K562 (cell line): ENCODE results near the gene STIM1. TPM values are rescaled to one million over a fixed set of nuclear protein-coding genes. Genes with fewer than 3 reads are reported as not detected.

Source experiments
- CAMTA2 ChIP-seq: fragments of 250-450 bp; sonication (Bioruptor Pico); conservative IDR thresholded peaks from 2 replicates; pipeline ENCODE4 v1.5.1; 2022
- CHAMP1 ChIP-seq: fragments of 450-650 bp; IDR thresholded peaks from 2 replicates; pipeline ENCODE4 v1.6.1; 2016; ENCODE audit warnings: mild to moderate bottlenecking
- CHD1 ChIP-seq: fragments of 200-600 bp; sonication (generic); IDR thresholded peaks from one replicate; pipeline ENCODE4 v1.6.1; 2012; ENCODE audit warnings: mild to moderate bottlenecking, moderate library complexity, low read length, inconsistent platforms
- FOSL1 ChIP-seq: fragments of 200-800 bp; sonication (Bioruptor generic); conservative IDR thresholded peaks from 2 replicates; pipeline ENCODE4 v1.6.1; 2016; ENCODE audit warnings: missing genetic modification characterization, missing compliant biosample characterization
- GABPA ChIP-seq: fragments of 200-800 bp; sonication (Bioruptor generic); conservative IDR thresholded peaks from 2 replicates; pipeline ENCODE4 v1.6.1; 2016; ENCODE audit warnings: low read depth, missing genetic modification characterization, missing compliant biosample characterization
- HIVEP1 ChIP-seq: fragments of 250-450 bp; sonication (Bioruptor Pico); IDR thresholded peaks from 2 replicates; pipeline ENCODE4 v1.4.0; 2020; ENCODE audit warnings: mild to moderate bottlenecking
- KDM2B ChIP-seq: fragments of 250-450 bp; sonication (Bioruptor Pico); IDR thresholded peaks from 2 replicates; pipeline ENCODE4 v1.8.0; 2021; ENCODE audit warnings: mild to moderate bottlenecking, moderate library complexity
- KDM4B ChIP-seq, 2 experiments: fragments of 450-650 bp in 1 of 2; sonication (generic) in 1 of 2; IDR thresholded peaks; 2 replicates each; pipeline ENCODE4 v1.6.1; 2016 to 2017; ENCODE audit warnings: borderline replicate concordance in 2 of 2, antibody characterized with exemption in 1 of 2, low read depth in 1 of 2, mild to moderate bottlenecking in 1 of 2
- MNT ChIP-seq, 2 experiments: fragments of 450-650 bp; conservative IDR thresholded peaks; 2 replicates each; pipeline ENCODE4 v1.6.1; 2017; ENCODE audit warnings: mild to moderate bottlenecking in 2 of 2, moderate library complexity in 2 of 2
- NFE2 ChIP-seq: IDR thresholded peaks from 2 replicates; pipeline ENCODE4 v1.6.1; 2014; ENCODE audit warnings: antibody characterized with exemption, low read depth
- POLR2AphosphoS5 ChIP-seq: IDR thresholded peaks from 2 replicates; pipeline ENCODE4 v1.6.1; 2011; ENCODE audit warnings: mild to moderate bottlenecking, low read depth, low read length, moderate library complexity; ENCODE audit not compliant: control insufficient read depth, insufficient read depth
- POU5F1 ChIP-seq: fragments of 150-350 bp; IDR thresholded peaks from 2 replicates; pipeline ENCODE4 v1.6.1; 2014; ENCODE audit warnings: borderline replicate concordance, low read length, low read depth, mild to moderate bottlenecking; ENCODE audit not compliant: partially characterized antibody
- RAD21 ChIP-seq, 2 experiments: fragments of 250-450 bp in 1 of 2; fragments of 450-650 bp in 1 of 2; sonication (Bioruptor Pico) in 1 of 2; formaldehyde crosslinking in 1 of 2; IDR thresholded peaks in 1 of 2; conservative IDR thresholded peaks in 1 of 2; 2 replicates each; pipeline versions ENCODE4 v1.4.0 to v1.8.0; 2020 to 2022; ENCODE audit warnings: mild to moderate bottlenecking in 2 of 2, moderate library complexity in 1 of 2
- RBM39 ChIP-seq: fragments of 200-400 bp; formaldehyde crosslinking; optimal IDR thresholded peaks from 2 replicates; pipeline ENCODE3; 2018; ENCODE audit warnings: low read depth, low read length
- SMAD2 ChIP-seq: fragments of 150-350 bp; IDR thresholded peaks from 2 replicates; pipeline ENCODE4 v1.6.1; 2014; ENCODE audit warnings: low read depth, mild to moderate bottlenecking, low read length
- SMARCE1 ChIP-seq: fragments of 450-650 bp; IDR thresholded peaks from 2 replicates; pipeline ENCODE4 v1.7.1; 2016; ENCODE audit warnings: mild to moderate bottlenecking
- SNRNP70 ChIP-seq: fragments of 200-400 bp; formaldehyde crosslinking; optimal IDR thresholded peaks from 2 replicates; pipeline ENCODE3; 2017; ENCODE audit warnings: low read depth, low read length
- SOX6 ChIP-seq: fragments of 450-650 bp; IDR thresholded peaks from 2 replicates; pipeline ENCODE4 v1.6.1; 2014; ENCODE audit warnings: mild to moderate bottlenecking
- TRIM24 ChIP-seq, 2 experiments: fragments of 450-650 bp; IDR thresholded peaks; 2 replicates each; pipeline ENCODE4 v1.6.1; 2016
- ZBTB26 ChIP-seq: fragments of 450-650 bp; formaldehyde crosslinking; IDR thresholded peaks from 2 replicates; pipeline ENCODE4 v1.4.0; 2022; ENCODE audit warnings: missing genetic modification characterization
- polyA plus RNA-seq, 8 experiments: library from polyadenylated mRNA; depleted of rRNA in 4 of 8; stranded (reverse) in 5 of 8; unstranded in 3 of 8; fragments of >200 nt; fragmentation: Nextera tagmentation in 2 of 8; fragmentation: Illumina TruSeq in 1 of 8; extraction: Ambion mirVana in 2 of 8; extraction: Trizol in 1 of 8; gene quantifications; 2 replicates each; pipeline versions ENCODE4 v1.2.1 to v1.2.3, GENCODE V29; 2011 to 2014; ENCODE audit warnings: inconsistent platforms in 1 of 8, missing spikeins in 1 of 8
- total RNA-seq, 7 experiments: library from RNA; depleted of rRNA in 6 of 7; stranded (reverse); fragments of >200 nt in 6 of 7; fragmentation: Illumina TruSeq in 2 of 7; extraction: Trizol in 2 of 7; gene quantifications; 2 replicates each; pipeline versions ENCODE4 v1.2.1 to v1.2.3, GENCODE V29; 2011 to 2021; ENCODE audit warnings: low replicate concordance in 1 of 7
- TF ChIP-seq, protein P1 (sequence below): fragments of 450-650 bp; conservative IDR thresholded peaks from 2 replicates; pipeline ENCODE4 v1.6.1; 2016; ENCODE audit warnings: missing genetic modification characterization, low read depth, mild to moderate bottlenecking, control low read depth, missing compliant biosample characterization
- TF ChIP-seq, protein P2 (sequence below): fragments of 250-450 bp; sonication (Bioruptor Pico); IDR thresholded peaks from 2 replicates; pipeline ENCODE4 v1.8.0; 2021; ENCODE audit warnings: moderate library complexity, mild to moderate bottlenecking, inconsistent platforms

The STIM1 gene
- total and polyA plus RNA-seq, 9 of the 15 experiments (the other 6 are each of a cell fraction or from before 2014, with no cell fraction given), result 7.7 to 50.5 (median 22.5) TPM

GRCh38 chr11:3995949-3996554 is 140.6 kb downstream of the STIM1 start (continued):
- TF ChIP-seq, protein P1, sequence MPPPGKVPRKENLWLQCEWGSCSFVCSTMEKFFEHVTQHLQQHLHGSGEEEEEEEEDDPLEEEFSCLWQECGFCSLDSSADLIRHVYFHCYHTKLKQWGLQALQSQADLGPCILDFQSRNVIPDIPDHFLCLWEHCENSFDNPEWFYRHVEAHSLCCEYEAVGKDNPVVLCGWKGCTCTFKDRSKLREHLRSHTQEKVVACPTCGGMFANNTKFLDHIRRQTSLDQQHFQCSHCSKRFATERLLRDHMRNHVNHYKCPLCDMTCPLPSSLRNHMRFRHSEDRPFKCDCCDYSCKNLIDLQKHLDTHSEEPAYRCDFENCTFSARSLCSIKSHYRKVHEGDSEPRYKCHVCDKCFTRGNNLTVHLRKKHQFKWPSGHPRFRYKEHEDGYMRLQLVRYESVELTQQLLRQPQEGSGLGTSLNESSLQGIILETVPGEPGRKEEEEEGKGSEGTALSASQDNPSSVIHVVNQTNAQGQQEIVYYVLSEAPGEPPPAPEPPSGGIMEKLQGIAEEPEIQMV (tag), result no peak
- TF ChIP-seq POU5F1 (no peak), SMAD2 (no peak), SNRNP70 (no peak), GABPA (tag) (peak; percentile 71; the same call in 1 of the 2 replicates), SOX6 (peak; percentile 98), TRIM24 (IDR thresholded peaks at IDR 0.05) (peak; percentile 60 to 73; a peak in 3 of 4 replicates), KDM2B (CRISPR knock-in tag) (no peak), KDM4B (IDR thresholded peaks at IDR 0.05; ENCODE audit: borderline replicate concordance in 2 of 2, low read depth in 1 of 2) (no peak), MNT (conservative IDR thresholded peaks at IDR 0.05) (0 out of 4 replicates have a peak, but pooled peaks of 1 of the 2 experiments have one; percentile 22), NFE2 (peak; percentile 75), RBM39 (no peak), RAD21 (CRISPR knock-in tag; conservative IDR thresholded peaks at IDR 0.05 in 1 of 2, IDR thresholded peaks at IDR 0.05 in 1 of 2) (peak in 1 of 2 experiments; percentile 13; a peak in 1 of 4 replicates), FOSL1 (tag) (peak; percentile 75), CAMTA2 (CRISPR knock-in tag) (no peak), HIVEP1 (CRISPR knock-in tag) (no peak), POLR2AphosphoS5 (no peak), SMARCE1 (peak; percentile 76), CHD1 (no peak), ZBTB26 (CRISPR knock-in tag) (no peak), CHAMP1 (0 out of 2 replicates have a peak, but pooled peaks have one; percentile 15)
- TF ChIP-seq, protein P2, sequence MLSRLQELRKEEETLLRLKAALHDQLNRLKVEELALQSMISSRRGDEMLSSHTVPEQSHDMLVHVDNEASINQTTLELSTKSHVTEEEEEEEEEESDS (CRISPR knock-in tag), result no peak
